Loucy (cell line): ENCODE measurements around the gene ERVW-1.

Experiments
- H2AFZ ChIP-seq: fragments of 200-600 bp; sonication (generic); 2 replicates; pipeline ENCODE4 v1.6.0; 2016; ENCODE audit warnings: antibody characterized with exemption, mild to moderate bottlenecking, low read length, moderate library complexity
- H3F3A ChIP-seq: fragments of 200-600 bp; 2 replicates; pipeline ENCODE4 v1.6.0; 2016; ENCODE audit warnings: antibody characterized with exemption, low read depth, mild to moderate bottlenecking
- H3K27me3 ChIP-seq: fragments of 200-600 bp; sonication (generic); 2 replicates; pipeline ENCODE4 v1.6.1; 2014; ENCODE audit warnings: low read length, mild to moderate bottlenecking; ENCODE audit not compliant: insufficient read depth, poor library complexity, severe bottlenecking
- H3K36me3 ChIP-seq: fragments of 200-600 bp; sonication (generic); 2 replicates; pipeline ENCODE4 v1.6.1; 2016; ENCODE audit warnings: low read length; ENCODE audit not compliant: insufficient read depth
- H3K4me1 ChIP-seq: fragments of 200-600 bp; sonication (generic); 2 replicates; pipeline ENCODE4 v1.5.1; 2014; ENCODE audit warnings: low read length, mild to moderate bottlenecking; ENCODE audit not compliant: insufficient read depth, poor library complexity, severe bottlenecking
- H3K4me2 ChIP-seq: fragments of 200-600 bp; sonication (generic); 2 replicates; pipeline ENCODE4 v1.6.0; 2014; ENCODE audit warnings: antibody characterized with exemption, low read length, low read depth, mild to moderate bottlenecking; ENCODE audit not compliant: poor library complexity, severe bottlenecking
- H3K4me3 ChIP-seq: fragments of 200-600 bp; sonication (generic); 2 replicates; pipeline ENCODE4 v1.5.1; 2014; ENCODE audit warnings: low read length, mild to moderate bottlenecking, mixed read lengths; ENCODE audit not compliant: poor library complexity, severe bottlenecking
- H3K79me2 ChIP-seq: fragments of 200-600 bp; sonication (generic); 2 replicates; pipeline ENCODE4 v1.6.1; 2014; ENCODE audit warnings: low read length; ENCODE audit not compliant: insufficient read depth
- H3K9ac ChIP-seq: fragments of 200-600 bp; sonication (generic); 2 replicates; pipeline ENCODE4 v1.6.0; 2014; ENCODE audit warnings: mild to moderate bottlenecking, low read depth, low read length, moderate library complexity; ENCODE audit not compliant: poor library complexity, severe bottlenecking
- H3K9me2 ChIP-seq: fragments of 200-600 bp; sonication (generic); replicated peaks from 2 replicates; pipeline ENCODE4 v1.6.1; 2016; ENCODE audit warnings: low read depth, low read length, mixed read lengths
- H3K9me3 ChIP-seq: fragments of 200-600 bp; sonication (generic); 2 replicates; pipeline ENCODE4 v1.6.1; 2014; ENCODE audit warnings: mild to moderate bottlenecking, antibody characterized with exemption, low read length, low read depth; ENCODE audit not compliant: insufficient read depth
- H4K20me1 ChIP-seq: fragments of 200-600 bp; sonication (generic); 2 replicates; pipeline ENCODE4 v1.6.0; 2014; ENCODE audit warnings: antibody characterized with exemption, low read length, mild to moderate bottlenecking; ENCODE audit not compliant: insufficient read depth, poor library complexity, severe bottlenecking
- EZH2phosphoT487 ChIP-seq: fragments of 200-600 bp; IDR thresholded peaks from 2 replicates; pipeline ENCODE4 v1.6.1; 2018; ENCODE audit warnings: antibody characterized with exemption, mild to moderate bottlenecking, moderate library complexity, borderline replicate concordance
- TF ChIP-seq, protein P1 (sequence below): fragments of 200-600 bp; sonication (generic); conservative IDR thresholded peaks from 2 replicates; pipeline ENCODE4 v1.5.1; 2014; ENCODE audit warnings: mild to moderate bottlenecking, antibody characterized with exemption, low read length

The ERVW-1 gene

DNA sequence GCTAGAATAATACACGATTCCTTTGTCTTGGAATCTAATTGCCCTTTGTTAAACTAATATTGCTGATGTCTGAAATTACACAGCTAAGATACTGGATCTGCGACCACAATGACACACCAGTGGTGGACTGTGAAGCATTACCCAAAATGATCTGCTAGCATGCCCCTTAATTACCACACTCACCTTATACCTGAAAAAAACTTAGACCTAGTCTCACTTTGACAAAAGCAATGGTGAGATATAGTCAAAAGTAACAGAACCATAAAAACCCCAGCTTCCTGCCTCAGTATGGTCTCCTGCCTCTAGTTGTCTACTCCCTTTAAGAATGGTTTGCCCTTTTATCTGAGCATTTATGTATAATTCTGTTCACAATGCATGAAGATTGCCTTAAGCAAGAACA, 20.8 kb upstream of the ERVW-1 start:
- no peaks in the 10 kb centered on the region for H3F3A ChIP-seq
- H3K79me2 ChIP-seq: no peaks in the 10 kb centered on the region
- H3K27me3 ChIP-seq: no peaks in the 10 kb centered on the region
- H3K9me3 ChIP-seq: no peaks in the 10 kb centered on the region
- H4K20me1 ChIP-seq: no peaks in the 10 kb centered on the region
- H3K9me2 ChIP-seq: no peaks in the 10 kb centered on the region
- H2AFZ ChIP-seq: no peak overlapping the region
- TF ChIP-seq EZH2phosphoT487: no peak
- TF ChIP-seq, protein P1, sequence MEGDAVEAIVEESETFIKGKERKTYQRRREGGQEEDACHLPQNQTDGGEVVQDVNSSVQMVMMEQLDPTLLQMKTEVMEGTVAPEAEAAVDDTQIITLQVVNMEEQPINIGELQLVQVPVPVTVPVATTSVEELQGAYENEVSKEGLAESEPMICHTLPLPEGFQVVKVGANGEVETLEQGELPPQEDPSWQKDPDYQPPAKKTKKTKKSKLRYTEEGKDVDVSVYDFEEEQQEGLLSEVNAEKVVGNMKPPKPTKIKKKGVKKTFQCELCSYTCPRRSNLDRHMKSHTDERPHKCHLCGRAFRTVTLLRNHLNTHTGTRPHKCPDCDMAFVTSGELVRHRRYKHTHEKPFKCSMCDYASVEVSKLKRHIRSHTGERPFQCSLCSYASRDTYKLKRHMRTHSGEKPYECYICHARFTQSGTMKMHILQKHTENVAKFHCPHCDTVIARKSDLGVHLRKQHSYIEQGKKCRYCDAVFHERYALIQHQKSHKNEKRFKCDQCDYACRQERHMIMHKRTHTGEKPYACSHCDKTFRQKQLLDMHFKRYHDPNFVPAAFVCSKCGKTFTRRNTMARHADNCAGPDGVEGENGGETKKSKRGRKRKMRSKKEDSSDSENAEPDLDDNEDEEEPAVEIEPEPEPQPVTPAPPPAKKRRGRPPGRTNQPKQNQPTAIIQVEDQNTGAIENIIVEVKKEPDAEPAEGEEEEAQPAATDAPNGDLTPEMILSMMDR: no peak
- H3K4me3 ChIP-seq: no peak overlapping the region
- peaks cover 17% of the 10 kb centered on the region; the same call in 1 of the 2 replicates for H3K36me3 ChIP-seq
- H3K9ac ChIP-seq: no peak overlapping the region
- H3K4me2 ChIP-seq: no peak overlapping the region
- peaks cover 2% of the 10 kb centered on the region for H3K4me1 ChIP-seq

DNA sequence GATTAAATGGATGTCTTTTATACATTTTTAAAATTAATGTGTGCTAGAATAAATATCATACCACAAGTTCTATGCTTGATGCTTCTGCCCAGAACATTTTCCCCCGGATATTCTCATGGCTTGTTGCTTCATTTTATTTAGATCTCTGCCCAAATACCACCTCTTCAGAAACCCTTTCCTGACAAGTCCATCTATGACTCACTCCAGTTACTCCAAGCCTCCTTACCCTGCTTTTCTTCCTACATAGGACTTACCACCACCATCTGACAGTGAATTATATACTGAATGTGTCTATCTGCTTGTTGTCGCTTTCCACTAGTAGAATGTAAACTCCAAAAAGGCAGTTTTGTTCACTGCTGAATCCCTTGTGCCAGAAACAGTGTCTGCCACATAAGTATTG, 19.1 kb upstream of the ERVW-1 start:
- no peaks in the 10 kb centered on the region for H3K9me3 ChIP-seq
- no peak for TF ChIP-seq EZH2phosphoT487
- TF ChIP-seq, protein P1: no peak
- no peaks in the 10 kb centered on the region for H3K4me1 ChIP-seq
- H3K9me2 ChIP-seq: no peaks in the 10 kb centered on the region
- H3K79me2 ChIP-seq: no peaks in the 10 kb centered on the region
- H2AFZ ChIP-seq: no peak overlapping the region
- H3F3A ChIP-seq: no peaks in the 10 kb centered on the region
- no peaks in the 10 kb centered on the region for H4K20me1 ChIP-seq
- peaks cover 27% of the 10 kb centered on the region; the same call in 1 of the 2 replicates for H3K36me3 ChIP-seq
- H3K9ac ChIP-seq: no peak overlapping the region
- H3K4me3 ChIP-seq: no peak overlapping the region
- H3K27me3 ChIP-seq: no peaks in the 10 kb centered on the region
- H3K4me2 ChIP-seq: no peak overlapping the region

DNA sequence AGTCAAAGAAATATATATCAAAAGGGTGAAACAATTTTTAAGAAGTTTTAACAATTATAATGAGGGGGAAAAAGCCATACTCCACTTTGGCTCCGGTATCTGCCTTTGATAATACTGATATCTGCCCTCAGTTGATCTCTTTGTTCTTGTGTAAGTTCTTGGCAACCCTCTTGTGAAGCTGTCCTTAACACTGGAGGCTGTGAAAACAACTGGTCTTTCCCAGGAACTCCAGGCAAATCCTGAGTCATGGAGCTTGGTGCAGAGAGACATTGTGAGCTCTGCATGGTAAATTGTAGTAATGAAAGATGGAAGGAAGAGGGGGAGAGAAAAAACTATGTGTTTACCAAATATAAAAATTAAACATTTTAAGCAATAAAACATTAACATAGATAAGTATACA, 11.9 kb upstream of the ERVW-1 start:
- Histone ChIP-seq H3K4me3 (no peak overlapping the region), H3K4me2 (no peak overlapping the region), H3K27me3 (no peaks in the 10 kb centered on the region), H3K4me1 (no peaks in the 10 kb centered on the region), H3K9me2 (no peaks in the 10 kb centered on the region), H3K79me2 (no peaks in the 10 kb centered on the region), H3K36me3 (peaks cover 62% of the 10 kb centered on the region; the same call in 1 of the 2 replicates), H3K9ac (no peak overlapping the region), H2AFZ (no peak overlapping the region), H3F3A (no peaks in the 10 kb centered on the region), H3K9me3 (no peaks in the 10 kb centered on the region), H4K20me1 (no peaks in the 10 kb centered on the region)
- no peak for TF ChIP-seq EZH2phosphoT487
- TF ChIP-seq, protein P1: no peak
